ENCODE measurements around the gene FAM163A. TPM values are rescaled to one million over a fixed set of nuclear protein-coding genes. Genes with fewer than 3 reads are reported as not detected.
A peak's percentile ranks its signal among the peaks of the same experiment; 100 is the strongest.
"Not testable (repeated sequence)": the region's sequence is repeated elsewhere in the genome, so short reads cannot be mapped to it uniquely, and the experiment has no call there.

The FAM163A gene
- polyA plus RNA-seq (ENCODE audit: insufficient read length in 3 of 3), result under 1 TPM; 0.59 to 0.85 (median 0.71) TPM

GRCh38 chr1:179742717-179743678 lies at the start of gene FAM163A:
Gene FAM163A, plus strand, starts transcription at chr1:179743291. Its CDS starts 69,807 bp downstream, at chr1:179813098.
- no peak for DNase-seq (ENCODE audit: low read depth in 3 of 3, low spot score in 2 of 3)

GRCh38 chr1:179694530-179694929 lies 48.6 kb upstream of the FAM163A start:
- DNase-seq (ENCODE audit: low read depth in 3 of 3, low spot score in 2 of 3), result not testable (repeated sequence)

- DNase-seq (ENCODE audit: low read depth in 3 of 3, low spot score in 2 of 3), result no peak
Measured at GRCh38 chr1:179702946-179703539, 40.0 kb upstream of the FAM163A start.

DNA sequence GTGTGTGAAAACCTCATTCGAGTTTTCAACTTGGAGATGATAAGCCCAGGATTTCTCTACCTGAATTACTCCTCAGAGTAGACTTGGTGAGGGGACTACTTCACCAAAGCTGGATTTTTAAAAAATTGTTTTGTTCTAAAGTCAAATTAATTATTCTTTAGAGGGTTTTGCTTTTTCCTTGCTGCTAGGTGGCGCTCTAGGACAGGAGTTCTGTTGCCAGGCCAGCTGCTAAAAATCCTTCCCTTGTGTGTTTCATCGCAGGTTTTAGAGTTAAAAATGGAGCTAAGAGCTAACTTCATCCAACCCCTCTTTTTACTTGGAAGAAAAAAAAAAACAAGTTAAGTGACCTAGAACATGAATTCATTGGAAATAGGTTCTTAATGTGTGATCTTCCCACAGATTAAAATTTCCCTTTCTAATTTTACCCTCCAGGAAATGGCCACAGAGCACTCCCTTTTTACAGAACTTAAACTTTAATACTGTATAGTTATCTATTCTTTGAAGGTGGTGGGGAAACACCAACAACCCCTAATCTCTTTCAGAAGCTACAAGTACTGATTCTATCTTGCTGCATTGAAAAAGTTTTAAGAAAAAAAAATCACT lies 36.7 kb upstream of the FAM163A start:
- DNase-seq (ENCODE audit: low read depth in 3 of 3, low spot score in 2 of 3), result peak; percentile 29 to 72 (median 61)

DNA sequence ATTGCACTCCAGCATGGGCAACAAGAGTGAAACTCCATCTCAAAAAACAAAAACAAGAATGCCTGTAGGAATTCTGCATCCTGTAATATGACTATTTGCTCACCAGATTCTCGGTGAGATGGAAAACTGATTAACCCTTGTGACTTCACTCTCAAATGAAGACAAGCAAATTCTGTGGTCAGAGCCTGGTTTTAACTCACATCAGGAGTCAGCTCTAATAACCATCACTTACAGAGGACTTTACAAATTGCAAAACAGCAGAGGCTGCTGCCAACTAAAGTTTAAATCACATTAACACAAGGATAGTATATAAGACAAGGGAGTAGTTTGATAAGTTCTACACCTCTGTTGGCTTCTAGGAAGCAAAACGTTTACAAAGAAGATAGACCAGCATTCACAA lies 35.7 kb upstream of the FAM163A start:
- DNase-seq (ENCODE audit: low read depth in 3 of 3, low spot score in 2 of 3), result no peak

- no peak for DNase-seq (ENCODE audit: low read depth in 3 of 3, low spot score in 2 of 3)
Measured at GRCh38 chr1:179708434-179709195, 34.5 kb upstream of the FAM163A start.

- DNase-seq (ENCODE audit: low read depth in 3 of 3, low spot score in 2 of 3), result peak in 1 of 3 donors; percentile 27
Measured at GRCh38 chr1:179709841-179710329, 33.2 kb upstream of the FAM163A start.

GRCh38 chr1:179714159-179714558 lies 28.9 kb upstream of the FAM163A start:
- no peak for DNase-seq (ENCODE audit: low read depth in 3 of 3, low spot score in 2 of 3)

DNA sequence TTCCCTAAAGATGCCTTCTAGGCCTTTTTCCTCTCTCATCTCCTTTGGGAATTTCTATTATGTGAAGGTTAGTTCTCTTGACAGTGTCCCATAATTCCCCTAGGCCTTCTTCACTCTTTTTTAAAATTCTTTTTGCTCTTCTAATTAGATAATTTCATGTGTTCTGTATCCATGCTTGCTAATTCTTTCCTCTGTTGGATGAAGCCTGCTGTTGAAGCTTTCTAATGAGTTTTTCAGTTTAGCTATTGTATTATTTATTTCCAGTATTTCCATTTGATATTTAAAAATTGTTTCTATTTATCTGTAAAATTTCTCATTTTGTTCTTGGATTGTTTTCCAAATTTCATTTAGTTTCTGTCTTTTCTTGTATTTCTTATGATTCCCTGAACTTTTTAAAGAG lies 28.5 kb upstream of the FAM163A start:
- no peak for DNase-seq (ENCODE audit: low read depth in 3 of 3, low spot score in 2 of 3)

GRCh38 chr1:179719272-179719671 lies 23.8 kb upstream of the FAM163A start:
- no peak for DNase-seq (ENCODE audit: low read depth in 3 of 3, low spot score in 2 of 3)

GRCh38 chr1:179728271-179728670 lies 14.8 kb upstream of the FAM163A start:
- no peak for DNase-seq (ENCODE audit: low read depth in 3 of 3, low spot score in 2 of 3)

DNA sequence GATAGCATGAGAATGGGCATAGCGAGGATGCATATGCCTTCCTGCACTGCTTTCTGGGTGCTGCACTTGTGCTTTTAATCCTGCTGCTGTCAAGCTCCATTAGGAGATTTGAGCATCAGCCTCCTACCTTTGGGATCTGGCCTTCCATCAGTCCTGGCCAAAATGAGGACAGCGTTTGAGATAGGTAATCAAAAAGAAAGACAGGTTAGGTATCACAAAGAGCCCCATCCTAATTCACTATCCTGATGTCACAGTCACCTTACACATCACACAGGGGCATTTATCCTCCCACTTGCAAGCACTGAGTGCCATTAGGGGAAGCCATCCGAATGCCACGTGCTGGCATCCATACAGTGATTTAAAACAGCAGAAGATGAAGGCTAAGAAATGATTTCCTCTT lies 13.2 kb upstream of the FAM163A start:
- DNase-seq (ENCODE audit: low read depth in 3 of 3, low spot score in 2 of 3), result no peak

DNA sequence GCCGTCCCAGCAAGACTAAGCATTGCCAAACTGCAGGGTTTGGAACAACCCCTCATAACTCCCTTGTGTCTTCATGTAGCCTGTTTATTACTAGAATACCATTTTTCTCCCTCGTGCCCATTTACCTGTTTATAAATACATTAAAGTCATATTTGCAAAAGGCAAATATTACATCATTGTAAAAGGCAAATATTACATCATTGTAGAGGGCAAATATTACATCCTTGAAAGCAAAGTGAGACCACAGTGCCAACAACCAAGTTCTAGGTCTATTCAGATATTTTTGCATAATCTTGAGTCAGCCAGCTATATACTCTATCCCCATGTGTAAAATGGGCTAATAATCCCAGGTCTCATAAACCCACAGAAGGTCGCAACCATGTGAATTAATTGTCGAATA lies 11.4 kb upstream of the FAM163A start:
- no peak for DNase-seq (ENCODE audit: low read depth in 3 of 3, low spot score in 2 of 3)

- DNase-seq (ENCODE audit: low read depth in 3 of 3, low spot score in 2 of 3), result no peak
Measured at GRCh38 chr1:179742291-179742690, 800 bp upstream of the FAM163A start.

GRCh38 chr1:179743679-179744400 lies 749 bp downstream of the FAM163A start:
- no peak for DNase-seq (ENCODE audit: low read depth in 3 of 3, low spot score in 2 of 3)

DNA sequence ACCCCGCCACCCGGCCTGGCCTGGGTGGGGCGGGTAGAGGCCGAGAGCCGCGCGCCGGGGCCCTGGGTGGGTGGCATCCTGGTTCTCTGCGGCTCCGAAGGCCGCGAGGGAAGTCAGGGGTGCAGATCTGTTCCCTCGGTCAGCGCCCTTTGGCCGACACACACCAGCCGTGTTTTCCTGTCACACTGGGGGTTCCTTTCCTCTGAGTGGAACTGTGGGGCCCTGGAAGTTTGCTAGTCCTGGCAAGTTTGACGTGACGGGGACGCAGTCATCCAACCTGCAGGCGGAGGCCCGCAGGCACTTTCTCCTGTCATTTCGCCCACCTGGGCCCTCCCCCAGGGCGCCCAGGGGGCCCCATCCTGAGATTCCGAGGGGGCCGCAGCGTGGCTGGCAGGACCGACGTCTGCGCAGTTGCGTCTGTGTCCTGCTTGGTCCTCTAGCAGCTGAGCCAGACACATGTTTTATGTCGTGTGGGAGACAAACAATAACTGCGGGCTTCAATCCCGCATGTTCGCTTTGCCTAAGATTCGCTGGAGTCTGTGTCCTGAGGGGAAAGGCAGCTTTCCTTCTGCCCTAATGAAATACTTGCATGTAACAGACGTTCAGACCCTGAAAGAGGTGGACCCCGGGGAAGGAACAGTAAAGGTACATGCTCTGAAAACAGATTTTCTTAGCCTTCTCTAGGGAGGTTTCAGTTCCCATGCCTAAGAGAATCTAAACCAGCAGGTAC lies 1.5 kb downstream of the FAM163A start:
- DNase-seq (ENCODE audit: low read depth in 3 of 3, low spot score in 2 of 3), result no peak

DNA sequence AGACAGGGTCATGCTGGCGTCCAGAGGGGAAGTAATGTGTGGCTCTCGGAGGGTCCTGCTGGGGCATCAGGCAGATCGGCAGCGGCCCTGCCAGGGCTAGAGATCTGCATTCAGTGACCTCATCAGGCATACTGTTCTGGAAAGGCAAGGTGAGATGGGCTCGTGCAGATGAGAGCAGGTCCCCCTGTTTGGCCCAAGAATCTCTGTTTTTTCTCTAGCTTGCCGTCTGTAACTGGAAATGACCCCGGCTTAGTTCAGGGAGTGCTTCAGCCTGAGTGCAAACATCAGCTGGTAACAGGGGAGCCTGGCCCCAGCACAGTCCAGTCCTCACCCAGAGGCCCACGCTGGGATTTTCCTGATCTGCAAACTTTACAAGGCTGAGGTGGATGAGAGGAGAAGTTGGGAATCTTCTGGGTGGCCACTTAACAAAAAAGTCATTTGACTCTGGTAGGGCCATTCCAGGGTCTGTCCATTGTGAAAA lies 2.1 kb downstream of the FAM163A start:
- no peak for DNase-seq (ENCODE audit: low read depth in 3 of 3, low spot score in 2 of 3)

- no peak for DNase-seq (ENCODE audit: low read depth in 3 of 3, low spot score in 2 of 3)
Measured at GRCh38 chr1:179745743-179746142, 2.7 kb downstream of the FAM163A start.

- no peak for DNase-seq (ENCODE audit: low read depth in 3 of 3, low spot score in 2 of 3)
Measured at GRCh38 chr1:179747611-179748010, 4.5 kb downstream of the FAM163A start.
